Measurements from ENCODE around the gene CLEC10A.

DNA sequence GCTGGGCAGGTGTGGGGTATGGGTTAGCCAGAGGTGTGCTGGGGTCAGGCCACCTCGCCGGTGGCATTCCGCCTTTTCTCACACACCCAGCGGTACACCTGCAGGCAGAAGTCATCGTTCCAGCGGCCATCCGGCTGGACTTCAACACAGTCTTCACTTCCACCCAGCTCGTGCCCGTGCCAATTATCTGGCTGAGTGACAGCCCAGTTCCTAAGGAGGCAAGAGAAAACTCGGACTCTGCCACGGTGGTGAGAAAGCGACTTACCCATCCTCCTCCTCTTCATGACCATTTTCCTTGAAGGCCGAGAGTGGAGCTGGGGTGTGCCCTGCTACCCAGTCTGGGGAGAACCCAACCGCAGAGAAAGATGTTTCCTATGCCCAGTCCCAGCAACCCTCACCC is 21.5 kb upstream of the CLEC10A start:
- TF ChIP-seq YY1 (IDR thresholded peaks at IDR 0.05; ENCODE audit: insufficient read depth, insufficient read length) (no peak), SUZ12 (IDR thresholded peaks at IDR 0.05; ENCODE audit: extremely low read depth, insufficient read depth, insufficient read length) (no peak), ZNF274 (IDR thresholded peaks at IDR 0.05; ENCODE audit: low read depth, low read length) (no peak)

All from NT2/D1 (cell line).